HG03575 (cell line): ENCODE measurements around the gene CBX2.

Experiments
- ATAC-seq: cut with Tn5 transposase; IDR thresholded peaks from one replicate; pipeline ENCODE4 v1.9.1; 2021; ENCODE audit not compliant: unreplicated experiment, insufficient number of reproducible peaks, low FRiP score; ENCODE audit errors: extremely low read depth

Gene CBX2

DNA sequence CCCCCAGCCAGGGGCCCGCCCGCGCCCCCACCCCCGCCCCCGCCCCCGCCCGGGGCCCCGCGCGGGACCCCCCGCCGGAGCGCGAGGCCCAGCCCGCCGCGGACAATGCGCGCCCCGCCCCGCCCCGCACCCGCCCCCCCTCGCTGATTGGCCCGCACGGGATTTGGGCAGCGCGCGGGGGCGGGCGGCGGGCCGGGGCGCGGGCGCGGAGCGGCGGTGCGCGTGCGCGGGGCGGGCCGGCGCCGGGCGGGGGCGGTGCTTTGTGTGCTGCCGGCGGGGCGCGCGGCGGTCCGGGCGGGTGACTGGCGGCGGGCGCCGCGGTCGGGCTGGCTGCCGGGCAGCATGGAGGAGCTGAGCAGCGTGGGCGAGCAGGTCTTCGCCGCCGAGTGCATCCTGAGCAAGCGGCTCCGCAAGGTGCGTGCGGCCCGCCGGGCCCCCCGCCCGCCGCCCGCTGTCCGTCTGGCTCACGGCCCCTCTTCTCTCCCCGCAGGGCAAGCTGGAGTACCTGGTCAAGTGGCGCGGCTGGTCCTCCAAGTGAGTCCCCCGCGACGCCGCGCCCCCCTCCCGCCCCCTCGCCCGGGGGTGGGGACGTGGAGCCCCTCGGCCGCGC is at the start of gene CBX2:
Gene CBX2, plus strand, starts transcription at position 255 of the 610 bp plus-strand sequence. Its CDS starts 88 bp downstream, at position 343.
- ATAC-seq = no peak

DNA sequence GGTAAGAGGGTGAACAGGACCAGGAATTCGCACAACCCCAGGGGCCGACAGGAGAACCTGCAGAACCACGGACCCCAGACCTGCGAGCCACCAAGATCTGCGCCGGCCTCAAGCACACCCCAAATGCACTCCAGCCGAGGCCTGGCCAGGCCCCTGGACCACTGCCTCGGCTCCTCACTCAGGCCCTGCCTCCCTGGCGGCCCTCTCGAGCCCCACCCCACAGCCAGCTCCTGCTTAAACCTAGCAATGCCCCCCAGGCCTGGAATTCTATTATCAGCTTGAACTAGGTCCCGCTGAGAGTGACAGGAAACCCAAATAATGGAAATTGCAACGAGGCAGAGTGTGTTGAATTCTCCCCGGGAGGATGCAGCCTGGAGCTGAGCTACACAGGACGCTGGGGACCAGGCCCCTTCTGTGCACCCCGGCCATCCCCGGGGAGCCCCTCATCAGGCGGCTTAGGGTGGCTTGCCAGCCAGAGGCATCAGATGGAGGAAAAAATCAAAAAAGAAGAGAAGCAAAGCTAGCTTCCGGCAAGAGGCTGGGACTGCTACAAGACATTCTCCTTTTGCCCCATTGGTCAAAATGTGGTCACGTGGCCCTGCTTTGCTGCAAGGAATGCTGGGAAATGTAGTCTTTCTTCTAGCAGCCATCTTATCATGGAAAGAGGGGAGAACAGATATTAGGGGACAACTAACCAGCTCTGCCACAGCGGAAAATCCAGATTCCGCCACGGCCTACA is 49.6 kb upstream of the CBX2 start:
- ATAC-seq = no peak

DNA sequence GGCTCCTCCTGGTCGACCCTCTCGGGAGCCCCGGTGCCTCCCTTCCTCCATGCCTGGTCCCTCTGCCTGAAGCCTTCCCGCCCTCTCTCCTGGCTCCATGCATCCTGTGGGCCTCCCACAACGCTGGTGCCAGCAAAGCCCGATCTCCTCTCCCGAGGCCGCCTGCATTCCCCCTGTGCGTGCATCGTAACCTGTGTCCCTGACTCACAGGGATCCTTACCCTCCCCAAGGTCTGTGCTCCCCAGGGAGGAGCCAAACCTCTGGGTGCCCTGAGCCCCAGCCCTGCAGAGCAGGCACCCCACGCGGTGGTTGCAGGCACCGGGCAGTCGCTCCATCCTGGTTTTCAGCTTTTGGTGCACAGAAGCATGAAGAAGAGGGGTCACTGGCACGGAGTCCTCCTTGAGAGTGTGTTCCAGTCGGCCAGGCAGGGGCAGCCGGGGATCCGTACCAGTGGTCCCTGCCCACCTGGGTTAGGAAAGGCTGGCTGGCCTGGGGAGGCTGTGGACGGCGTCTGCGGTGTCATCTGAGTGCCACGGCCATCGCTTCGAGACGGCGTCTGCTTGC is 49.0 kb upstream of the CBX2 start:
- ATAC-seq = no peak

DNA sequence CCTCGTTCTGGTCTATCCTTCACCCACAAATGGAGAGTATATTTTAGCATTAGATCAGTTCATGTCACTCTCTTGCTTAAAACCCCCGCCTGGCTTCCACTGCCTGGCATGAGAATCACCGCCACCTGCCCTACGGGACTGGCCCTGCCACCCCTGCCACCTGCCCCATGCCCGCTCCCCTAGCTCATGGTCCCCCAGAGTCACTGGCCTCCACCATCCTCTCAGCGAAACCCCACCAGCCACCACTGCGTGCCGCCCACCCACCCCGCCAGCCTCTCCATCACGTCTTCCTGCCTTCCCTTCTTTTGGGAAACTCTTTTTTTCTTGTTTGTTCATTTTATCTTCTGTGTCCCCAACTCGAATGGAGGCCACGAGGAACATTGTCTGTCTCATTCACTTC is 48.2 kb upstream of the CBX2 start:
- no peak for ATAC-seq

DNA sequence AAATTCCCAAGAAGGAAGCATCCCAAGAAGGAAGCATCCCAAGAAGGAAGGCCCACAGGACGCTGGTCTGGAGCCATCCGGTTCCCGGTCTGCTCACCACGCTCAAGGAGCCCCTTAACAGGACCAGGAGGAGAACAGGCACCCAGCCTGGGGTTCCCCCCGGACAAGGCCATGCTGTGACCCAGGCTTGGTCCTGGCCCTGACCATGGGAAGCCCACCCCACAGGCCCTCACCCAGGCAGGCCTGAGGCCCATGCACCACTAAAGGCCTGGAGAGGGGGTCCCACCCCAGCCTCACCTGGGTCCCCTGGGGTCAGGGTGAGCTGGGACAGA is 47.5 kb upstream of the CBX2 start:
- ATAC-seq = no peak

DNA sequence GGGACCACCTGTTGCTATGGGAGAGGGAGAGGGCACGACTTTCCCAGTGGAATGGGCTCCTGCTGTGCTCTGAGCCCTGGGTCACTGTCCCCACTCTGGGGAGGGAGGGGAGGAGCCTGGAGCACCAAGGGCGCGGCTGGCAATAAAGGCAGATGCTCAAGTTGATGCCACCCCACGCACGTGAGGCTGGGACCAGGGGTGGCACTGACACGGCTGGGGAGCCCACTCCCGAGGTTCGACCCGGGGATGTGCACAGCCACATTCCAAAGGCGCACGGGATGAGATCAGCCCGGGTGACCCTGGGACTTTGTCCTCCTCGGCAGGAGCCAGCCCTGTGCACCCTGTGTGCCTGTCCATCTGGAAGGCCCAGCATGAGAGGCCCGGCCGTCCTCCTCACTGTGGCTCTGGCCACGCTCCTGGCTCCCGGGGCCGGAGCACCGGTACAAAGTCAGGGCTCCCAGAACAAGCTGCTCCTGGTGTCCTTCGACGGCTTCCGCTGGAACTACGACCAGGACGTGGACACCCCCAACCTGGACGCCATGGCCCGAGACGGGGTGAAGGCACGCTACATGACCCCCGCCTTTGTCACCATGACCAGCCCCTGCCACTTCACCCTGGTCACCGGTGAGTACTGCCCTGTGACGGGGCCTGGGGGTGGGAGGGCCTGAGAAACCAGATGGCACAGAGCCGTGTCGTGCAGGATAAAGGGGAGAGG is 47.0 kb upstream of the CBX2 start, which contains the start of gene ENPP7:
Gene ENPP7, plus strand, starts transcription at position 175 of the 715 bp plus-strand sequence. Its CDS starts 197 bp downstream, at position 372.
- ATAC-seq = no peak

DNA sequence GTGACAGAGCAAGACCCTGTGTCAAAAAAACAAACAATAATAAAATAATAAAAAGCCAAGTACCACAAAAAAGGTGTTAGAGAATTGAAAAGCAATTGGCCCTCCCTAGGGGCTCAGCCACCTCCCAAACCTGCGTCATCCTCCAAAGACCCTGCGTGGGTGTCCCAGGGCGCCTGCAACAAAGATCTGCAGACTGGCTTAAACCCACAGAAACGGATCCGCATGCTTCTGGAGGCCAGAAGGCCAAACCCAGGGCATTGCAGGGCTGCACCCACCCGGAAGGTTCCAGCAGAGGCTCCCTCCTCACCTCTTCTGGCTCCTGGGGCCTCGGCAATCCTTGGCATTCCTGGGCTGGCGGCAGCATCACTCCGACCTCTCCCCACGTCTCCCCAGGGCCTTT is 45.7 kb upstream of the CBX2 start:
- ATAC-seq = no peak

DNA sequence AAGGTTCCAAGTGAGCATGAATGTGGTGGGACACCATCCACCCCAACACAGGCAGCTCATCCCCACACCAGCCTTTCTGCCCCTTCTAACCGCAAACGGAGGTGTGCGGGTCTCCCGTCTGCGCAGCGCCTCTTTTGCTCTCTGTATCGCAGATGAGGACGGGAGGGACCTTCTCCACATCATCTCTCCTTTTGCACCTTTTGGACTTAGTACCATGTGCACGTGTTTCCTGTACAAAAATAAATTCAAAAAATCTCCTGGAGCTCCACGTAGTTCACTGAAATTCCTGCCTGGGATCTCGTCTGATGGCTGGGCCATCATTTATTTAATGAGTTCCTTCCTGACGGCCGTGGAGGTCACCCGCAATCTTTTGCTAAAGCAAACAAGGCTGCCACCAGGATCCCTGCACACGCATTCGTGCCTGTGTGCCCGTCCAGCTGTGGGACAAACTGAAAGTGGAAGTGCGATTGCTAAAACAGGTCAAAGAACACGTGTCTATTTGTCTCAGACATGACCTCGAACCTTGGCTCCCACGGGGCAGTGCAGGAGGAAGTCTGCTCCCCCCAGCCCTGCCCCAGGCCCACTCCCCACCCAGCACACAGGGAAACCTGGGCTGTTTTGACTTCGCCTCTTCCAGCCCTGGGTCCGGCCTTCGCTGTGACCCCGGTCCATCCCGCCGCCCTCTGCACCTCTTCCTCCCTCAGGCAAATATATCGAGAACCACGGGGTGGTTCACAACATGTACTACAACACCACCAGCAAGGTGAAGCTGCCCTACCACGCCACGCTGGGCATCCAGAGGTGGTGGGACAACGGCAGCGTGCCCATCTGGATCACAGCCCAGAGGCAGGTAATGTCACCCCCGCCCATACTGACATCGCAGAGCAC is 44.9 kb upstream of the CBX2 start:
- ATAC-seq = no peak

DNA sequence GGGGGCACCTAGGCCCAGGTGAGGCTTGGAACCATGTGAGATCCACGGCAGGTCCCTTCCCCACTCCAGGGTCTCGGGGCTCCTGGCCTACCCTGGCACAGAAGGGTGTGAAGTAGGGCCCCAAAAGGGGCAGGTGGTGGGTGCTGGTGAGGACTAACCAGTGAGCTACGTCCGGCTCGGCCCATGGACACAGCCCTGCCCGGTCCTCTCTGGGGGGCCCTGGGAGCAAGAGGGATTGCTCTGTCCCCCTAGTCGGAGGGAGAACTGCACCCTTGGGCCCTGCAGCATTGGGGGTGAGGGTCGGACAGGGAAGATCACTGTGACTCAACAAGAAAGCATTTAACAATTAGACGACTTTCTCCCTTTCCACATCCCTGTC is 44.3 kb upstream of the CBX2 start:
- no peak for ATAC-seq

DNA sequence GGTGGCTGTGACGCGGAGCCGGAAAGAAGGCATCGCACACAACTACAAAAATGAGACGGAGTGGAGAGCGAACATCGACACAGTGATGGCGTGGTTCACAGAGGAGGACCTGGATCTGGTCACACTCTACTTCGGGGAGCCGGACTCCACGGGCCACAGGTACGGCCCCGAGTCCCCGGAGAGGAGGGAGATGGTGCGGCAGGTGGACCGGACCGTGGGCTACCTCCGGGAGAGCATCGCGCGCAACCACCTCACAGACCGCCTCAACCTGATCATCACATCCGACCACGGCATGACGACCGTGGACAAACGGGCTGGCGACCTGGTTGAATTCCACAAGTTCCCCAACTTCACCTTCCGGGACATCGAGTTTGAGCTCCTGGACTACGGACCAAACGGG is 42.9 kb upstream of the CBX2 start:
- no peak for ATAC-seq

DNA sequence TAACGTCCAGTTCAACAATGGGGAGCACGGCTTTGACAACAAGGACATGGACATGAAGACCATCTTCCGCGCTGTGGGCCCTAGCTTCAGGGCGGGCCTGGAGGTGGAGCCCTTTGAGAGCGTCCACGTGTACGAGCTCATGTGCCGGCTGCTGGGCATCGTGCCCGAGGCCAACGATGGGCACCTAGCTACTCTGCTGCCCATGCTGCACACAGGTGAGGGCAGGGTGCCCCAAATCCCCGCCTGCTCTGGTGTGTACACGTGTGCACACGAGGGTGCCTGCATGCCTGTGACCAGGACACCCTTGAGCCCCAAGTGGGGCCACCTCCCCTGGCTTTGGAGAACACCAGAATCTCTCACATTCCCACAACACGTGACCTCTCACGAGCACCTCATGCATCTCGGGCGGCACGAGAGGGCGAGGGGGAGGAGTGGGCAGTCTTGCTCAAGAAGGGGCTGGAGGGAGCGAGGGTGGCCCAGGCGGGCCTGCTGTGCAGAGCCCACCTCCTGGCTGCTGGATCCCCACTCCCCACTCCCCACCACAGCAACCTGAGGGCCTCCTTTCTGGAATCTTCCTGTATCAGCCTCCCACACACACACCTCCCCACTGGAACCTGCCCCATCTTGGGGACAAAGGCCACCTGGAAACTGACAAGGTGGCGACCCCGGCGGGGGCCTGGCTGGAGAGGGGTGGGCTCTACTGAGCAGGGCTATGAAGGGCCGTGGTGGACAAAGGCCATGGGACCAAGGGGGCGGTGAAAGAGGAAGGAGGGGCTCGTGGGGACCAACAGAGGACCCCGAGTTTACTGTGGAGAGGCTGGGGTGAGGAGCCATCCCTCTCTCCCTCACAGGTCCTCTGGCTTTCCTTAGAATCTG is 40.7 kb upstream of the CBX2 start:
- no peak for ATAC-seq

DNA sequence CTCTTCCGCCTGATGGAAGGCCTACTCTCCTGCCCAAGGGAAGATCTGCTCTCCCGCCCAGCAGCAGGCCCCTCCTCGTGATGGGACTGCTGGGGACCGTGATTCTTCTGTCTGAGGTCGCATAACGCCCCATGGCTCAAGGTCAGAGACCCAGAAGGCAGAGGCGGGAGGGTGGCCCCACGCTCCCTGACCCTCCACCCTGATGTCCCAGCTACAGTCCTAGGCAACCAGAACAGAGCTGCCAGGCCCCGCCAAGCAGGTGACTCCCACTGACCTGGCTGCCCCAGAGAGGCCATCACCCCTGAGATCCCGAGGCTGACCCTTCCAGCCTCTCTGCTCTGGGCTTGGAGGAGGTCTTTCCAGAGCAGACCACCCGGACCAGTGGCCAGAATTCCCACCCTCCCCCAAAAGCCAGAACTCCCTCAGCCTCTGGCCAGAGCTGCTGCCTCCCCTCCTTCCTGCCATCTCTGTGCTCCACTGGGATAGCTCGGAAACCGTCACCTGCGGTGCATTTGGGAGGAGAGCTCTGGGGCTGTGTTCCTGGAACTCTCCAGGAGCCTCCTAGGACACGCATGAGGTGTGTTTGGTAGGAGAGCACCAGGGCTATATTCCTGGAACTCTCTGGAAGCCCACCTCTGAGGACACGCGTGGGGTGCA is 39.9 kb upstream of the CBX2 start:
- no peak for ATAC-seq

DNA sequence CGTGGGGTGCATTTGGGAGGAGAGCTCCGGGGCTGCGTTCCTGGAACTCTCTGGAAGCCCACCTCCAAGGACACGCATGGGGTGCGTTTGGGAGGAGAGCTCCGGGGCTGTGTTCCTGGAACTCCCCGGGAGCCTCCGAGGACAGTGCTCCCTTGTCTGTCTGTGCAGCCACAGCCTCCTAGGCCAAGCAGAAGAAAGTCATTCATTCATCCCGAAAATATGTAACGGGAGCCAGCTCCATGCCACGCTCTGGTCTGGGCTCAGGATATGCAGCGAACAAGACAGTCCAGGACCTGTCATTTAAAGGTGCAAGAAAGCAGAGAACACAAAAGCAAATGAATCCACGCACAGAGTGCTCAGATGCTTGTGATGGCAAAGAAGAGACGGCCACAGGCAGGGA is 39.3 kb upstream of the CBX2 start:
- ATAC-seq = no peak

DNA sequence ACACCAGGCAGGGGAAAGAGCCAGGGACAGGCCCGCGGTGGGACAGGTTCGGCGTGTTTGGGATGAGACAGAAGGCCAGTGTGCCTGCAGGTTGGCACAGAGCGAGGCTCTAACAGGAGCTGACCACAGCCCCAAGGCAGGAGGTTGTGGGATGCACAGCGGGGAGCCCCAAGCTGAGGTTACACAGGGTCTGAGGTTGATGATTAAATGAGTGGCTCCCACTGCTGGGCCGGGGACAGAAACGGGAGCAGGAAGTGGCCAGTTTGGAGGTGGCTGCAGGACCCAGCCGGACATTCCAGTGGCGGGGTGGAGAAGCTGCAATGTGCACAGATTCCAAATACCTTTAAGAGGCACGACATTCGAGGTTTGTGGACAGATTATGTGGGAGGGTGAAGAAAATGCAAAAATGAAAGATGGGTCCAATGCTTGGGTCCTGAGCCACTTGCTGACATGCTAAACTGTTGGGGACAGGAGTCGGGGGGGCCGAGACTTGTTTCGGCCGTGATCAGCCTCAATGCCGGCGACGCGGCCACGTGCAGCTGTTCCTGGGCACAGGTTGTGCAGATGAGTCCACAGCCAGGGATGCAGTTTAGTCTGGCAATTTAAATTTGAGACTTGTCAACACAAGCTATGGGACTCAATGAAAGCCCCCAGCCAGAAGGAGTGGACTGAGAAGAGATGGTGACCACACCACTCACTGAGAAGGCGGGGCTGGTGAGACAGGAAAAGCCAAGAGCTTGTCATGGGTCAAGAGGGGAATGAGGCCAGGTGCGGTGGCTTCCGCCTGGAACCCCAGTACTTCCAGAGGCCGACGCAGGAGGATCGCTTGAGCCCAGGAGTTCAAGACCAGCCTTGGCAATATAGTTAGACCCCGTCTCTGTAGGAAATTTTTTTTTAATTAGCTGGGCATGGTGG is 38.5 kb upstream of the CBX2 start:
- ATAC-seq = no peak

DNA sequence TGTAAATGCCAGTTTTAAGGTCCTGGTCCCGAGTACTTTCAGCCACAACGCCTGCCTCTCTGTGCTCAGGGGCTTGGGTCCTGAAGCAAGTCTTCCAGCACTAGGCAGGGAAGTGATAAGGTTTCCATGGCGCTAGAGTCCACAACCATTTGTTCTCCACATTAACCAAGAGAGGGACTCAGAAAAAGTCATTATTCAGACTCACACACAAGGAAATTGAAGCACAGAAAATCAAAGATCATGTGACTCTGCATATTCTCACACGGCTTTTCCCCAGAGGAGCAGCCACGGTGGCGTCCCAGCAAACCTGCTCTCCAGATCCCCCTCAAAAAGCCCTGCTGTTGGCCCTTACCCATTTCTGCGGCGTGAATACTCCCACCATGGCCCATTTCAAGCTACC is 37.5 kb upstream of the CBX2 start:
- ATAC-seq = no peak

DNA sequence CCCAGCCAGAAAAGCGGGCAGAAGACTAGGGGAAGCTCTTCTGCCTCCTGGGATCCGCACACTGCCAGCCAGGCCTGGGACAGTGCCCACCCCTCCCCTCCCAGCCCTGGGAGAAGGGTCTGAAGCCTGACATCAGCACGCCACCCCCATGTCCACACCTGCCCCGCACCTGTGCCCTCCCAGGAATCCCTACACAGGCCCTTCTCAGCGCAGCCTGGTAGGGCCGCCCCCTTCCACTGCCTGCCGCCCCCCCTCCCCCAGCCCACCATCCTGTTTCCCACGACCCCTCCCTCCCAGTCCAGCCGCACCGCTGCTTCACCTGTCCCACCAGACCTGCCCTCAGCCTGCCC is 36.6 kb upstream of the CBX2 start:
- no peak for ATAC-seq
